ENCODE results near the gene RAB40A. TPM values are rescaled to one million over a fixed set of nuclear protein-coding genes. Genes with fewer than 3 reads are reported as not detected.
"Not testable (repeated sequence)": the region's sequence is repeated elsewhere in the genome, so short reads cannot be mapped to it uniquely, and the experiment has no call there.

RAB40A gene
- total RNA-seq, 1 donor from 2014 or later: 0.07 TPM

GRCh38 chrX:103524747-103525146 is 5.5 kb upstream of the RAB40A start:
- intact Hi-C loops (cut with micrococcal nuclease): no loop called here

GRCh38 chrX:103523605-103524004 is 4.3 kb upstream of the RAB40A start:
- intact Hi-C loops (cut with micrococcal nuclease): no loop called here

GRCh38 chrX:103520386-103520785 is 1.1 kb upstream of the RAB40A start:
- intact Hi-C loops (cut with micrococcal nuclease): no loop called here

- intact Hi-C loops (cut with micrococcal nuclease): no loop called here
Measured at GRCh38 chrX:103518571-103518970, 718 bp downstream of the RAB40A start.

- intact Hi-C loops (cut with micrococcal nuclease): no loop called here
Measured at GRCh38 chrX:103517246-103517645, 2.0 kb downstream of the RAB40A start.

GRCh38 chrX:103513476-103514108 is 5.7 kb downstream of the RAB40A start:
- intact Hi-C loops (cut with micrococcal nuclease): no loop called here

- intact Hi-C loops (cut with micrococcal nuclease): no loop called here
Measured at GRCh38 chrX:103513067-103513466, 6.2 kb downstream of the RAB40A start.

- intact Hi-C loops (cut with micrococcal nuclease): no loop called here
Measured at GRCh38 chrX:103510031-103510430, 9.3 kb downstream of the RAB40A start.

GRCh38 chrX:103503853-103504207 is 15.5 kb downstream of the RAB40A start:
- intact Hi-C loops (cut with micrococcal nuclease): no loop called here

- intact Hi-C loops (cut with micrococcal nuclease): no loop called here
Measured at GRCh38 chrX:103503163-103503852, 16.0 kb downstream of the RAB40A start.

GRCh38 chrX:103498786-103499185 is 20.5 kb downstream of the RAB40A start:
- intact Hi-C loops (cut with micrococcal nuclease): no loop called here

GRCh38 chrX:103495786-103496185 is 23.5 kb downstream of the RAB40A start:
- intact Hi-C loops (cut with micrococcal nuclease): no loop called here

GRCh38 chrX:103493578-103493977 is 25.7 kb downstream of the RAB40A start:
- intact Hi-C loops (cut with micrococcal nuclease): not testable (repeated sequence)

GRCh38 chrX:103489733-103490132 is 29.6 kb downstream of the RAB40A start:
- intact Hi-C loops (cut with micrococcal nuclease): not testable (repeated sequence)

GRCh38 chrX:103488794-103489193 is 30.5 kb downstream of the RAB40A start:
- intact Hi-C loops (cut with micrococcal nuclease): no loop called here

- intact Hi-C loops (cut with micrococcal nuclease): no loop called here
Measured at GRCh38 chrX:103488332-103488731, 31.0 kb downstream of the RAB40A start.

- intact Hi-C loops (cut with micrococcal nuclease): no loop called here
Measured at GRCh38 chrX:103483720-103484119, 35.6 kb downstream of the RAB40A start.

GRCh38 chrX:103480526-103480925 is 38.8 kb downstream of the RAB40A start:
- intact Hi-C loops (cut with micrococcal nuclease): no loop called here

- intact Hi-C loops (cut with micrococcal nuclease): no loop called here
Measured at GRCh38 chrX:103477496-103477895, 41.8 kb downstream of the RAB40A start.

- intact Hi-C loops (cut with micrococcal nuclease): no loop called here
Measured at GRCh38 chrX:103475381-103475780, 43.9 kb downstream of the RAB40A start.

- intact Hi-C loops (cut with micrococcal nuclease): not testable (repeated sequence)
Measured at GRCh38 chrX:103469977-103470376, 49.3 kb downstream of the RAB40A start.

- intact Hi-C loops (cut with micrococcal nuclease): no loop called here
Measured at GRCh38 chrX:103467887-103468286, 51.4 kb downstream of the RAB40A start.

GRCh38 chrX:103467156-103467555 is 52.1 kb downstream of the RAB40A start:
- intact Hi-C loops (cut with micrococcal nuclease): no loop called here
